ENCODE measurements around the gene ANKRD53.

The ANKRD53 gene

DNA sequence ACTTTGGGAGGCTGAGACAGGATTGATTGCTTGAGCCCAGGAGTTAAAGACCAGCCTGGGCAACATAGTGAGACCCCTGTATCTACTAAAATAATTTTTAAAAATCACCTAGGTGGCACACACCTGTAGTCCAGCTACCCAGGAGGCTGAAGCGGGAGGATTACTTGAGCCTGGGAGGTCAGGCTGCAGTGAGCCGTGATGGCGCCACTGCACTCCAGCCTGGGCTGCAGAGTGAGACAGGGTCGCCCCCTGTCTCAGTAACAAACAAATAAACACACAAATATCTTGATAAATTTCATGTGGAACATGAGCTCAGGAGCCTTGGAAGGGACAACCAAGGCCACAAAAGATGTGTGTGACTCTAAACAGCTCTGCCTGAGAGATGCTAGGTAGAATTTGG is 11.7 kb upstream of the ANKRD53 start:
- no peak for DNase-seq

DNA sequence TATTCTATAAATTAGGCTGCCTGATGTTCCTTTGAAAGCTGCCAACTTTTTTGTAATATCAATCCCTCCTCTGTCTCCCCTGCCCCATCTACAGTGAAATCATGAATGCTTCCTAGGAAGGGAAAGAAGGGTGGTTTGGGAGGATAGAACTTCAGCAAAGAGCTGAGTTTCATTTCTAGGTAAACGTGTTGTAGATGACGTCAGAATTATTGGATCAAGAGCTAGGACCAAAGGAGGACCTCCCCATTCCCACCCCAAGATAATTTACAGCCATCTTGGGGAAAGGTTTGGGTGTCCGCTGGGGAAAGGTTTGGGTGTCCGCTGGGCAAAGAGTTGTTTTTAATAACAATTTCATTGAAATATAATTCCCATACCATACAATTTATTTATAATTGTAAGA is 11.2 kb upstream of the ANKRD53 start:
- no peak for DNase-seq

DNA sequence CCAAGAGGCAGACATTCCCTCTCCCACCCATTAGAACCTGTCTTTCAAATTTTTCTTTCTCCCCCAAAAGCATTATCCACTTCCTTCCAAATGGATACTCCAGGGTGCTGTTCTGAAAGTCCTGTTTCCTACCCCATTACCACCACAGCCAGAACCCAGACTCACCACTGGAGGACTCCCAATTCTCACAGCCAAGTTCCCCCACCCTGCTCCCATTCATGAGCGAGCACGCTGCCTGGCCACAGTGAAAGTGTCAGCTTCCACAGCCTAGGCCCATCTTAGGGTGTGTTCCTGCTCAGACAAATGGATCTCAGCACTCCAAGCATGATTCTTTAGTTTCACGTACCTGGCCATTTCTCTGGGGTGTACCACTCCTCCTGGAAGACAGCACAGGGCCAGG is 3.8 kb upstream of the ANKRD53 start:
- DNase-seq = no peak

DNA sequence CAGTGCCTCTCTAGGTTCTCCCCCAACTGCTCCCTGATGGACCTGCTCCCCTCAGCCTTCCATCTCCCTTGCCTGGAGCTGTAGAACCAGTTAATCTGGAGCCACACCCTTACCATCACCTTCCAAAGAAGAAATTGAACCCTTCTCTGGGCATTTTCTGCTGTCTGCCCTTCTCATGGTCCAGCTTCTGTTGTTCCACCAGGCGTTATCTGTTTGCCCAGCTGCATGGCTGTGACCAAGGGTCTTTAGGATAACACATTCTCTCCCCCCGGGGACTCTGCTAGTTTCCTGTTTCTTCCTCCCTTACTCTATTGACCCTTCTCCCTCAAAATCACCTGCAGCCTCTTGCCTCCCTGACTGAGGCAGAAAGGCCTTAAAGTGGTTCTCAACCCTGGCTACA is 3.2 kb upstream of the ANKRD53 start:
- DNase-seq = no peak

DNA sequence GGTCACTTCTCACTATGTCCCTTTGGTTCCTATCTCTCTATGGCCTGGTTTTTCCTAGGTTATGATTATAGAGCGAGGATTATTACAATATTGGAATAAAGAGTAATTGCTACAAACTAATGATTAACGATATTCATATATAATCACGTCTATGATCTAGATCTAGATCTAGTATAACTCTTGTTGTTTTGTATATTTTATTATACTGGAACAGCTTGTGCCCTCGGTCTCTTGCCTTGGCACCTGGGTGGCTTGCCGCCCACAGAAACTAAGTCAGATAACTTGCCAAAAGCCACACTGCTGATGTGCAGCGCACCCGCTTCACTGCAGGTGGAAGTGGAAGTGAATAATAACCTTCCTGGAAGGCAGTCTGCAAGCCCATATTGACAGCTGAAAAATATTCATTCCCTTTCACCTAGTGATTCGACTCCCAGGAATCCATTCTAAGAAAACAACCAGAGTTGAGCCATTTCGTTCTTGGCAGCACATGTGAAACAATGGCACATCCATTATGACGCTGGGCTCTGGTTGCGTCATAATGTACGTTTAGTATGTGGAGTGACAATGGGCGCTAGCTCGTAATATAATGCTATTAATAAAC is 725 bp upstream of the ANKRD53 start:
- peak; percentile 71 to 75 (median 75) for DNase-seq

DNA sequence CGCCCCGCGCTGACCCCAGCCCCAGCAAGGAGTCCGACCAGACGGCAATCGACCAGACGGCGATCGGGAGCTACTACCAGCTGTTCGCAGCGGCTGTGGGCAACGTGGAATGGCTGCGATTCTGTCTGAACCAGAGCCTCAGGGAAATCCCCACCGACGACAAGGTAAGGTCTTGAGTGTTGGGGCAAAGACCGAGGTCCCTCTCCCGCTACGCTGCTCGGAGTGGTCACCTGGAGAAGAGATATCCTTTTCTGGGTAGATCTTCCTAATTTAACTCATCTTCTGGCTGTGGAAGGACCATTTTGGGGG is 704 bp downstream of the ANKRD53 start:
- DNase-seq = no peak

DNA sequence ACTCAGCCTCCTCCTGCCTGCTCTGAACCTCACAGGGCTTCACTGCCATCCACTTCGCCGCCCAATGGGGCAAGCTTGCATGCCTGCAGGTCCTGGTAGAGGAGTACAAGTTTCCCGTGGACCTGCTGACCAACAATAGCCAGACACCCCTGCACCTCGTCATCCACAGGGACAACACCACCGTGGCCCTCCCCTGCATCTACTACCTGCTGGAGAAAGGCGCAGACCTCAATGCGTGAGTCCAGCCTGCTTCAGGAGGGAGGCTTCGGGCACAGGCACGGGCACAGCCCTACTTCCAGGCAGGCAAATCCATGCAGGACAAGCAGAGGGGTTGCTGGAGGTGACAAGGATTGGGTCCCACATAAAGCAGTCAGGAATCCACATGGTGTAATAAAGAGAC is 1.2 kb downstream of the ANKRD53 start:
- DNase-seq = no peak

DNA sequence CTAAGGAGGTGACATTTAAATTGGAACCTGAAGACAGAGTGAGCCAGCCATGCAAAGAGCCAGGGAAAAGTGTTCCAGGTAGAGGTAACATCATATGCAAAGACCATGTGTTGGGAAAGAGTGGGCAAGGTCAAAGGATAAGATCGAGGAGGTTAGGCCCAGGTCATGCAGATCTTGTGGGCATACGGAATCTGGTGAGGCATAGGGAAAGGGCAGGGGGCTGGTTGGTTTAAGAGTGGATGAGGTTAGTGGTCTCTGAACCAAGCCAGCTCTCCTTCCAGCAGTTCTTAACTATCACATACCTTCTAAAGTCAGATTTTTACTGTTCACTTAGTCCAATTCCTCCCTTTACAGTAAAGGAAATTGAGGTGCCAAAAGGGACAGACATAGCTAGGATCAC is 3.0 kb downstream of the ANKRD53 start:
- no peak for DNase-seq

DNA sequence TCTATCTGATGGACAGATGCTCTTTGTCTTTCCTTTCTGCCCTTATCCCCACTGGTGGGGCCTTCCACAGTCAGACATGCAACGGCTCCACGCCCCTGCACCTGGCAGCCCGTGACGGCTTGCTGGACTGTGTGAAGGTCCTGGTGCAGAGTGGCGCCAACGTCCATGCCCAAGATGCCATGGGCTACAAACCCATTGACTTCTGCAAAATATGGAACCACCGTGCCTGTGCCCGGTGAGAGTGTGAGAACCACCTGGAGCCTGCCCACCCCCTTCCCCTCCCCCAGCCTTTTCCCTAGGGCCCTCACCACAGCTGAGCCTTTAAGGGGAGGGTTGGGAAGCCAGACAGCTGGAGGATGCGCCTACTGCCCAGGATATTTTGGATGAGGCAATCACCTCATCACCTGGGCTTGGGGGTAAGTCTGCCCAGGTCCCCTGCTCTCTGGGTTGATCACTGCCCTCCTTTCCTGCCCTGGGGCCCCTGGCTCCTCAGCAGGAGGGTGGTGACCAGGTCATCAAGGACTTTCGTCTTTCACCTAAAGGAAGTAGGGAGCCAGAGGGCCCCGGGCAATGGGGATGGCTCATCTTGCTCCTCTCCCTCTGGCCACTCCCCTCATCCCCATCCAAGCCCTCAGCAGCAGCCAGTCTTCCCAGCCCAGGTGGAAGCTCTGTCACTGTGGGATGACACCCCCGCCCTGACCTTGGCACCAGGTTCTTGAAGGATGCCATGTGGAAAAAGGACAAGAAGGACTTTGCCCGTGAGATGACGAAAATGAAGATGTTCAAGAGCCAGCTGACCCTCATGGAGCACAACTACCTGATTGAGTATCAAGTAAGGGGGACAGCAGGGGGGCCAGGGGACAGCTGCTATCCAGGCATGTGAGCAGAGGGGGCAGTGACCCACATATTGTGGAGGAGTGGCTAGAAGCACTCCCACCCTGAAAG is 3.7 kb downstream of the ANKRD53 start:
- no peak for DNase-seq

DNA sequence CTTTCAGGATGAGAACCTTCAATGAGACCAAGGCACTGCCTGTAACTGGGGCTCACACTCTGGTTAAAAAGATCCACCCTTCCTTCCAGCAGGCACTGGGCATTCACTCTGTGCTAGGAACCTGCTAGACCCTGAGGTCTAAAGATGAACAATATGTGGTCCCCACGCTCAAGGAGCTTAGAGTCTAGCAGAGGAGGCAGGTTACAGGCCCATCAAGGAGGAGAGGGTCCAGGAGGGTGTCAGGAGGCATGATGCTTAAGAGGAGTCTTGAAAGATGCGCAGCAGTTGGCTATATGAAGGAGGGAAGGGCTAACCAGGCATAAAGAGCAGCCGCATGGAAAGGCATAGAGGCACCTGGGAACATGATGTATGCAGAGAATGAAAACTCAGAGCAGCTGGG is 4.5 kb downstream of the ANKRD53 start:
- no peak for DNase-seq

DNA sequence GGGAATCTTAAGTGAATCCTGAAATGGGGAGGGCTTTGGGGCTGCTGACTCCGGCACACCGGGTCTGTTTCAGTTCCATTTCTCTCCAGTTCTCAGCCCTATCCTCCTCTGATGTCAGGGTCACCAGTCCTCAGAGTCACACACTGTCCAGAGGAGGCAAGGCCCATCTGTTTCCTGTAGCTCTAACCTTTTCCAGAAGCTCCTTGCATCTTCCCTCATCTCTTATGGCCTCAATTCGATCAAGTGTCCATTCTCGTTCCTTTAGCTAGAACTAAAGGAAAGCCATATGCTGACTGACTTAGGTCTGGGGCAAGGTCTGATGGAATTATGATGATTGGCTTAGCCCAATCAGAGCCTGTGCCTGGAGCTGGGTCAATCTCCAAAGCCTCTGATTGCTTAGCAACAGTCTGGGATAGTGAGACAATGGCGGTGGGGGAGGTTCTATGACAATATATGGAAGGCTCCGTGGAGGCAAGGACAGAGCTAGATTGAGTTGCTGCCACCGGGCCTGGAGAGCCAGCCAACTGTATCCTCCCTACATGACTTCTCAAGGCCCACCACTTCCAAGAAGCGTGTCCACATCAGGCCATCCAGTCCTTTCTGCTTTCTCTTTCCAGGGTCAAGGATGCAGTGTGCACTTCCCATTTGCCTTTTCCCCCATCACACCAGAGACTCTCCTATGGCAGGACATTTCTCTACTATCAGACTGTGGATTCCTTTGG is 5.2 kb downstream of the ANKRD53 start:
- DNase-seq = no peak

DNA sequence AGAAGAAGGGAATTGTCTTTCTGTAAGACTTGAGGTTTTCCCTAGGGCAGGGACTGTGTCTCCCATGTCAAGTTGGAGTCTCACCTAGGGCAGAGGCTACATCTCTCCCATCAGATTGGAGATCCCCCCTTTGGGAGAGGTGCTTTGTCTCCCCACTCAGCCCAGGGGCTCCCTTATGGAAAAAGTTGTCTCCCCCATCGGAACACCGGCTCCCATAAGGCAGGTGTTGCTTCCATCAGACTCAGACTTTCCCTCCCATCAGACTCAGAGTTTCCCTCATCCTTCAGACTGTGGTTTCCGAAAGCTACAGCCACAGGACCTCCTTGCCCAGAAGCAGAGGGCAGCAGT is 5.8 kb downstream of the ANKRD53 start:
- DNase-seq = no peak

DNA sequence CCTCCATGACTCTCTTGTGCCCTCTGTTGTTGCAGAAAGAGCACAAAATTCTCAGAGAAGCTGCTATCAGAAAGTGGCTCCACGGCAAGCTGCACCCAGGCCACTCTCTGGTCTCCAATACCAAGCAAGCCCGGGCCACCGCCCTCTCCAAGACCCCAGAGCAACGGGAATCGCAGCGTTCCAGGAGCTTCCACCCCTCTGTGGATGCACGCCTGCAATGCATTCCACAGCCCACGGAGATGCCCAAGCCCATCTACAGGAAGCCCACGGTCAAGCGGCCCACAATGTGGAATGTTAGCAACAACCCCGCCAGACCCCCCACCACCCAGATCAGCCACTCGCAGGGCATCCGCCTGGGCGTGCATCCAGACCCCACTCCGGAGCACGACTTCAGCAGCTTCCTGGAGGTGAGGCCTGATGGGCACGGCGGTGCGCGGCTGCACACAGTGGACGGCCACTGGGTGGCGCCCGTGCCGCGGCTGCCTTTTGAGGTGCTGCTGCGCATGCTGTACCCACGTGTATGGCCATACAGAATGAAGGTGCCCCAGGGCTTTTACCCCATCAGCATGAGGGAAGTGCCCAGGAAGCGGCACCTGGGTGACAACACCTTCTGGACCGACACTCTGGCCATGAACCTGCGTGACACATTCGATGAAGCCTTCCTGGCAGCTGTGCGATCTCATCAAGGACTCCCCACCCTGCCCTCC is 6.3 kb downstream of the ANKRD53 start:
- DNase-seq = peak; percentile 73 to 87 (median 74)

DNA sequence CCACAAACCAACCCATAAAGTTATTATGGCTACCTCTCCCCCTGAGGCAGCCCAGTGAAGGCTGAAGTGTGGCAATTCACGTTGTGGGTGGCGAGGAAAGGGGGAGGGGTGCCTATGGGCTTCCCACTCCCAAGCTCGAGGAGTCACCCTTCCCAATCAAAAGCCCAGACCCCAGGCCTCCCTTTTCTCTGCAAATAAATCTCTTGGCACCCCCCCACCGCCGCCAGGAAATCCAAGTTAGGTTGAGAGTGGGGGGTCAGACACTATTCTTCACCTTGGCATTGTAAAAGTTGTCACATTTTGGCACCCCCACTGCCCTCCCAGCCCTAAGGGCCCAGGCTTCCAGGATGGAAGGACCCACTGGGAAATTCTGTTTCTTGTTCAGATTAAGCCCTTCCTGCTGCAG is 6.9 kb downstream of the ANKRD53 start:
- DNase-seq = no peak

DNA sequence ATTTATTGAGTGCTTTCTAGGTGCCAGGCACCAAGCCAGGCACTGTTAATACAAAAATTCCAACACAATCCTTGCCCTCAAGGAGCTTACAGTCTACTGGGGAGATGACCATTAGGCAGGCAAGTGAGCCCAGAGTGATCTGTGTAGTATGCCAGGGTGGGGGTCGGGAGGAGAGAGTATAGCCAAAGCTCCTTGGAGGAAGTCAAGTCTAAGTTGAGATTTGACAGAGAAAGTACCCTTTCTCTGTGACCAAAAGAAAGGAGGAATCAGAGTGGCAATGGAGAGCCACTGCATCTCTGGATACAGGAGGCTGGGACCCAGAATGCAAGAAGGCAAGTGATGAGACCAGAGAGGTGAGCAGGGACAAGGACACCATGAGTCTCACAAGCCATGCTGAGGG is 7.5 kb downstream of the ANKRD53 start:
- DNase-seq = no peak

DNA sequence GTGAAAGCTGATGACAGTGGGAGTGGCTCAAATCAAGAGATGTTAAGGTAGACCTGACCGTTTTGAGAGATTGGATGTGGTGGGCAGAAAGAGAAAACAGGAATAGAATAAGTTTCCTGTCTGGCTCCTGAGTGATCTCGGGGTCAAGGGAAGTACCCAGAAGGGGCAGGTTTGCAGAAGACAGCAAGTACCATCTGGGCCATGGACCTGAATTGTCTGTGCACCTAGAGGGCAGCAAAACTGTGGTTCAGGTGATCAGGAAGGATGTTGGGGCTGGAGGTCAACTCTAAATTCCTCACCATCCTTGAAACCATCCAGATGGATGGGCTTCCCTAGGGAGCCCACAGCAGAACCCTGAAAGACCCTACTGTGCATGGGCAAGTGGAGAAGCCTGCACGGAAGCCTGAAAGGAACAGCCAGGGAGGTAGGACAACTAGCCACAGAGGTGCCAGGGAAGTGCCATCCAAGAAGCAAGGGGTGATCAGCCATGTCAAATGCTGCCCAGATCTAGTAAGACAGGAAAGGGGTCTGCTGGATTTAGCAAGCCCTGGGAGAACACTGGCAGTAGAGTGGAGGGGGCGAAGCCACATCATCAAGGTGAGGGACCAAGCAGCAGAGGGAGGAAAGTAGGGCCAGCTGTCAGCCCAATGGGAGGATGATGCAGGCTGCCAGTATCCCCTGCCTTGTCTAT is 8.2 kb downstream of the ANKRD53 start:
- DNase-seq = no peak

DNA sequence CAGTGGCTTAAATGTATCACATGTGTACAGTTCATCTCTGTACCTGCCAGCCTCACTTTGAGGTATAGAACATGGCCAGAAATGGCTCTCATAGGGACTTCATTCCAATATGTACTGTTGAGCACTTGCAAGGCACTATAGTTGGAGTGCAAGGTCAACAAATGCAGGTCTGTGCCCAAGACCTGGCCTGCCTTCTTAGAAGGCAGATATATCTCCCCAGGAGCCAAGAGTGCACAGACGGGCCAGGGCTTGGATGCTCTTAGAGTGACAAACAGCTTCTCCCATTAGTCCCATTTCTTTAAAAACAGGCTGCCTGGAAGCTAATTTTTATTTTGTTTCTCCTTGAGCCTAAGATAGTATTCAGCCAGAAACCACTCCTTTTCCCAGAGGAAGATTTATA is 9.0 kb downstream of the ANKRD53 start:
- no peak for DNase-seq

DNA sequence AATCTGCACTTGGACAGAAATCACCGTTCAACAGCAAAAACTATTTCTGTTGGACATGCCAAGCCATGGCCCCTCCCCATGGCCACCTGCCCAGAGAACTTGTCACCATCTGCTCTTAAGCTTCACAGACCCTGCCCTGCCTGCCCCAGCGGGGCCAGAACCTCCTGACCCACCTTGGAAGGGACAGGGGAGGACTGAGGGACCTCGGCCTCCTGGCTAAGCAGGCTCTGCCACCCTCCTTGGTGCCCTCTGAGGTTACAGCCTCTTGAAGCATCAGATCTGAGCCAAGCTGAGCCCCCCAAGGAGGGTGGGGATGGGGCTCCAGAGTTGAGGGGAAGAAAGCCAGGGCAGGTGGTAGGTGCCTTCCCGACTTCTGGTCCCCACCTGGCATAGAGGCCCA is 9.7 kb downstream of the ANKRD53 start:
- DNase-seq = no peak

DNA sequence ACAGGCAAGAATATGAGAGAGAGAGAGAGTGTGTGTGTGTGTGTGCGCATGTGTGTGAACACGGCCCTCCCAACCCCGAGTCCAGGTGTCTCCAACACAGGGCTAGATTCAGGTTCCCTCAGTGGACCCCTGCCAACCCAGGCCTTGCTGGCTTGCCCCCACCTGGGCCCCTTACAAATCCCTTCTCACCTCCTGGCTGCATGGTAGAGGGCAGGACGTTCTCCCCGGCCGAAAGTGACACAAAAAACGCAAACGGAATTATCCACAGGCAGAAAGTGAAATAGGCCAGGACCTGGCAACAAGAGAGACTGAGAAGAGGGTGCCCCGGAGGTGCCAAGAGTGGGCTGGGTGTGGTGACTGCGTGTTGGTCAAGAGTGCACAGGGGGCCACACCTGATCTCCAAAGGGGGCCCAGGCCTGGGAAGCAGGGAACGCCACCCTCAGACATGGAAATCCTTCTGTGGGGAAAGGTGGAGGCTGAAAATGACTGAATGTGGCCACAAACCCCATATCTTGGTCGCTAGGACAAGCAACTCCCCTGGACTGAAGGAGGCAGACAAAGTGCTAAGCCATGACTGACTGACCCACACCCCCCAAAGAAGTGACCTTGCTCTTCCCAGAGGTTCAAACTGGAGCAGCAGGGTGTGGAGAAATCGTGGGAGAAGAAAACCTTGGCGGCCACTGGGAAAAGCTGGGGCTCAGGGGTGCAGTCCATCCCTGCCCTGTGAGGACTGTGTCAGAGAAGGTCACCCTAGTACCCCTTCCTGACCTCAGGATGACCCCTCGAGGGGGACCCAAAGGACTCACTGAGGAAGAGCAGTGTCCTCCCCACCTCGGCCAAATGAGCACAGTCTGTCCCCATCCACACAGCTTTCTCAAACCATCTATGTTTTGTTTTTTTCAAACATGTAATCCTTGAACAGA is 10.6 kb downstream of the ANKRD53 start:
- no peak for DNase-seq

DNA sequence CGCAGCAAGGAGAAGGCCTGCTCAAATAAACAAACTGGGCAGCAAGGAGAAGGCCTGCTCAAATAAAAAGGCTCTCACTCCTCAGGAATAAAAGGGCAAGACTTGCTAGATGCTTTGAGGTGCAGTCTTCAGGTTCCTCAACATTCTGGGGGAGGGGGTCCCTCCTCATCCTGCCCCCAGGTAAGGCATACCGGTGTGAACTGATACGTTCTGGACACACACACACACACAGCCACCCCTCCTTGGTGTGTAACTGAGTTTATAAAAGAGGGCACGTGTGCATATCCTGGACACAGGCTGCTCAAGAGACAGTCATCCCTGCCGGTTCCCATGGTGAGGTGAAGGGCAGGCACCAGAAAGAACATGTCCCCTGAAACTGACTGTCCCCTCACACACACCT is 11.8 kb downstream of the ANKRD53 start:
- DNase-seq = no peak

DNA sequence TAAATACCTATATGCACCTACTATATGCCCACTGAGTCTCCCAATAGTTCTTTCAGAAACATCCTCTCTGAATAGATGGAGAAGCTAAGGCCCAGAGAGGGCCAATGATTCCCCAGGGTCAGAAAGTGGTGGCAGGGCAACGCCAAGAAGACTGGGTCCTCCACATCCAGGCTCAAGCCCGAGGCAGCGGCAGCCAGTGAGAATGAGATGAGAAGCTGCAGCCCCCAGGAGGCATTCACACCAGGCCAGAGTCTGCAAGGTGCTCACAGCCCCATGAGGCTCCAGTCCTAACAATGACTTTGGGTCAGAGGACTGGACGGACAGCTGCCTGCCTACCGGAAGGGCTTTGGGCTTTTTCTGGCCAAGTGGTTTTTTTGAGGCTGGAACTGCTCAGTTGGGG is 12.7 kb downstream of the ANKRD53 start:
- no peak for DNase-seq

DNA sequence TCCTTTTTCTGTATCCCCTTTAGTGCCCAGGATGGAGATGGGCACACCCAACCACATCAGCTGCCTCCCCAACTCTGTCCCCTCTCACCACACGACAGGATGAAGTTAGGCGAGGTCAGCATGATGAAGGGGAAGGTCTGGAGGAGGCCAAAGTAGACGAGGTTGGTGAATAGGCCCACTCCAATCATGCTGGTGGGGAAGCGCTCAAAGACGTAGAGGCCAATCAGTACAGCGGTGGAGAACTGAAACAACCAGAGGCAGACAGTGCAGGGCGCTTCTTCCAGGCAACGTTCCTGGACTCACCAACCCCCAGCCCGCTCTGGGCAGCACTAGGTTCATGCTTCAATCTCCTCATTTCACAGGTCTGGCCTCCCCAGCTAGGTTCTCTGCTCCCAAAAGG is 13.3 kb downstream of the ANKRD53 start:
- no peak for DNase-seq

All from suppressor macrophage treated with lipopolysaccharide for 1 hour (primary cell).